Activated naive CD8-positive, alpha-beta T cell treated with anti-CD3 and anti-CD28 coated beads, Interleukin-2, amount 50 U/mL, for 24 hours (primary cell): ENCODE measurements around the gene CPHXL2.

Source experiments
- ATAC-seq: fragments of 150-1000 bp; cut with Tn5 transposase; one replicate; pipeline ENCODE4 v1.10.0; 2021
- DNase-seq: peaks from one replicate; pipeline ENCODE4 v3.0.0; 2021
- H3K27ac Mint-ChIP-seq: one replicate; pipeline ENCODE4 v1.8.0; 2021; ENCODE audit warnings: mild to moderate bottlenecking, mixed read lengths
- H3K27me3 Mint-ChIP-seq: one replicate; pipeline ENCODE4 v1.8.0; 2021; ENCODE audit warnings: mixed read lengths
- H3K36me3 Mint-ChIP-seq: one replicate; pipeline ENCODE4 v1.8.0; 2021; ENCODE audit warnings: low read depth, mixed read lengths
- H3K4me1 Mint-ChIP-seq: one replicate; pipeline ENCODE4 v1.8.0; 2021; ENCODE audit warnings: mixed read lengths
- H3K4me3 Mint-ChIP-seq: one replicate; pipeline ENCODE4 v1.8.0; 2021; ENCODE audit warnings: mild to moderate bottlenecking, moderate library complexity, mixed read lengths
- H3K9me3 Mint-ChIP-seq: one replicate; pipeline ENCODE4 v1.8.0; 2021; ENCODE audit warnings: mixed read lengths

The CPHXL2 gene

GRCh38 chr16:75676909-75677308, at the start of gene CPHXL2:
CPHXL2 (minus strand) TSS chr16:75677009; CDS start chr16:75676999, 10 bp downstream.
- Mint-ChIP-seq H3K27ac (no peak within 1 kb of the TSS), H3K27me3 (no peaks in the 10 kb centered on the region), H3K9me3 (no peaks in the 10 kb centered on the region), H3K36me3 (no peaks in the 10 kb centered on the region), H3K4me1 (no peaks in the 10 kb centered on the region), H3K4me3 (no peak within 1 kb of the TSS)
- ATAC-seq (no peak), DNase-seq (no peak)

- H3K36me3 Mint-ChIP-seq = no peaks in the 10 kb centered on the region
- H3K4me3 Mint-ChIP-seq = no peak within 1 kb of the TSS
- no peak within 1 kb of the TSS for H3K27ac Mint-ChIP-seq
- H3K4me1 Mint-ChIP-seq = no peaks in the 10 kb centered on the region
- ATAC-seq = no peak
- H3K9me3 Mint-ChIP-seq = no peaks in the 10 kb centered on the region
- H3K27me3 Mint-ChIP-seq = no peaks in the 10 kb centered on the region
- DNase-seq = no peak
Measured at GRCh38 chr16:75726390-75726789, 49.6 kb upstream of the CPHXL2 start, which contains the start of gene CPHXL. CPHXL (minus strand) TSS chr16:75726490; CDS start chr16:75726442, 48 bp downstream.

DNA sequence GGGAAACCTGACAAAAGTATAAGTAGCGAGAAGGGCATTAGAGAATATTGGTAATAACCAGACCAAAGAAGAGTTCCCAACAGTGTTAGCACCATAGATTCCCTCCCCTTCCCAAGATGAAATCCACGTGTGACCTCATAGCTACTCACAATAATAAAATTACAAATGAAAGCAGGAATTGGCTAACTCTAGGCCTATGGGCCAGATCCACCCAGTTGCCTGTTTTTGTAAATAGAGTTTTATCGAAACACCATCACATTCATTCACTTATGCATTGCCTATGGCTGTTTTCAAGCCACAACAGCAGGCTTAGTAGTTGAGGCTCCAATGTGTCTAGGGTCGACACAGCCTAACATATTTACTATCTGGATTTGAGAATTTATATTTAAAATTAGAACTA, 41.6 kb upstream of the CPHXL2 start:
- Mint-ChIP-seq H3K36me3 (no peaks in the 10 kb centered on the region), H3K4me3 (no peak overlapping the region), H3K4me1 (no peaks in the 10 kb centered on the region), H3K27ac (no peak overlapping the region), H3K9me3 (no peaks in the 10 kb centered on the region), H3K27me3 (peaks cover 6% of the 10 kb centered on the region)
- ATAC-seq (no peak), DNase-seq (no peak)

GRCh38 chr16:75714661-75715060, 37.9 kb upstream of the CPHXL2 start:
- Mint-ChIP-seq H3K27me3 (peaks cover 4% of the 10 kb centered on the region), H3K4me3 (no peak overlapping the region), H3K9me3 (peaks cover 11% of the 10 kb centered on the region), H3K4me1 (no peaks in the 10 kb centered on the region), H3K27ac (no peak overlapping the region), H3K36me3 (peaks cover 5% of the 10 kb centered on the region)
- DNase-seq = no peak
- ATAC-seq = no peak

DNA sequence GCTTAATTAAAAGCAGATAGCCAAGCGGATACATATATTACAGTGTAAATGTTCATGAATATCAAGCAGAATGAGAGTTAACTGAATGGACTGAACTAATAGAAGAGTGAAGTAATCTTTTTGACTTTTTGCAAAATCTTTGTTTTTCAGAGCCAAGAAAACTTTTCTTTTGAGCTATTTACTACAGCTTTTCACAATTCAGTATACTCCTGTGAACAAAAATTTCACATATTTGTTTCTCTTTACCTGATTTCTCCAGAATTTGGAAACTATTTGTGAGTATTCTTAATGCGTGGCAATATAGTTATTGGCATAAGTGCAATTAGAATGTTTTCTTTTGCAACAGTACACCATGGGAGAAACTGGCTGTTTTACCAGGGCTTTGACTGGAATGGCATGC, 33.5 kb upstream of the CPHXL2 start:
- Mint-ChIP-seq H3K36me3 (peaks cover 5% of the 10 kb centered on the region), H3K4me3 (no peak overlapping the region), H3K9me3 (peaks cover 11% of the 10 kb centered on the region), H3K27ac (no peak overlapping the region), H3K4me1 (no peaks in the 10 kb centered on the region), H3K27me3 (peaks cover 3% of the 10 kb centered on the region)
- DNase-seq (no peak), ATAC-seq (no peak)

- no peak overlapping the region for H3K4me3 Mint-ChIP-seq
- H3K27ac Mint-ChIP-seq = no peak overlapping the region
- no peaks in the 10 kb centered on the region for H3K9me3 Mint-ChIP-seq
- H3K4me1 Mint-ChIP-seq = no peaks in the 10 kb centered on the region
- H3K27me3 Mint-ChIP-seq = peaks cover 4% of the 10 kb centered on the region
- H3K36me3 Mint-ChIP-seq = no peaks in the 10 kb centered on the region
- DNase-seq = no peak
- ATAC-seq = no peak
Measured at GRCh38 chr16:75703306-75703705, 26.5 kb upstream of the CPHXL2 start.

DNA sequence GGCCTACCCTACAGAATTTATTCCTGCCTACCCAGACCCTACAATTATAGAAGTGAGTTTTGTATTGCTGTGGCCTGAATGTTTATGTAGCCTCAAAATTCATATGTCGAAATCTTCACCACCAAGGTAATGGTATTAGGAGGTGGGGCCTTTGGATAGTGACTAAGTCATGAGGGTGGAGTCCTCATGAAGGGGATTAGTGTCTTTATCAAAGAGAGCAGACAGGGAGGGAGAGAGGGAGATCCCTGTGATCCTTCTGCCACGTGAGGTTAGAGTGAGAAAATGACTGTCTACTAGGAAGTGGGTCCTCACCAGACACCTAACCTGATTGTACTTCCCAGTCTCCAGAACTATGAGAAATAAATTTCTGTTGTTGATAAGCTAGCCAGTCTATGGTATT, 25.4 kb upstream of the CPHXL2 start:
- H3K27ac Mint-ChIP-seq = no peak overlapping the region
- H3K36me3 Mint-ChIP-seq = no peaks in the 10 kb centered on the region
- H3K27me3 Mint-ChIP-seq = peaks cover 2% of the 10 kb centered on the region
- no peak for ATAC-seq
- no peak for DNase-seq
- H3K9me3 Mint-ChIP-seq = no peaks in the 10 kb centered on the region
- no peak overlapping the region for H3K4me3 Mint-ChIP-seq
- no peaks in the 10 kb centered on the region for H3K4me1 Mint-ChIP-seq

DNA sequence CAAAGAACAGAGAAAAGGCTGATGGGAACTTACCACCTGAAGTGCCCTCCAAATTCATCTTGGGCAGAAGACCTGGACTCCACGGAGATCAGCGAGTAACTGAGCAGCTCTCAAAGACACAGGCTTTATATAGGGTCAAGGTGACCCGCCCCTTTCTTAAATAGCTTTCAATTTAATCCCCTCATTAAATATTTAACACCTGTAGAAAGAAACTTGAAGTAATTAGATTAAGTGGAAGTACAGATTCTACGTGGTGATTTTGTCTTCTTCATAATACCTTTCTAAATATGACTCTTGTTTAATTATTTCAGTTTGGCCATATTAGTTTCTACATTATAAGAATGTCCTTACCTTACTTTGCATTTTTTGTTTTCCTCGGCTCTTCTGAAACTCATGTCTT, 24.6 kb upstream of the CPHXL2 start, which contains the start of gene DUXB:
Gene DUXB, minus strand, starts transcription at position 101 of the 400 bp plus-strand sequence. Its CDS starts 43 bp downstream, at position 58.
- ATAC-seq (no peak), DNase-seq (no peak)
- Mint-ChIP-seq H3K4me1 (no peaks in the 10 kb centered on the region), H3K36me3 (no peaks in the 10 kb centered on the region), H3K9me3 (no peaks in the 10 kb centered on the region), H3K27ac (no peak within 1 kb of the TSS), H3K27me3 (peaks cover 2% of the 10 kb centered on the region), H3K4me3 (no peak within 1 kb of the TSS)

DNA sequence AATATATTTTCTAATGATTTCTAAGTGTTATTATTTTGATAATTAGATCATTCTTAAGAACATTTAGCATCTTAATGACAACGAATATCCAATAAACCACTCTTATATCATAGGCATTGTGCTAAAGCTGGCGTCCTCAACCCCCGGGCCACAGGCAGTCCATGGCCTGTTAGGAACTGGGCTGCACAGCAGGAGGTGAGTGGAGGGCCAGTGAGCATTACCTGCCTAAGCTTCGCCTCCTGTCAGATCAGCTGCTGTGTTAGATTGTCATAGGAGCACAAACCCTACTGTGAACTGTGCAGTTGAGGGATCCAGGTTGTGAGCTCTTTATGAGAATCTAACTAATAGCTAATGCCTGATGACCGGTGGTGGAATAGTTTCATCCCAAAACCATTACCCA, 20.8 kb upstream of the CPHXL2 start:
- DNase-seq (no peak), ATAC-seq (no peak)
- peaks cover 2% of the 10 kb centered on the region for H3K27me3 Mint-ChIP-seq
- no peaks in the 10 kb centered on the region for H3K36me3 Mint-ChIP-seq
- no peaks in the 10 kb centered on the region for H3K9me3 Mint-ChIP-seq
- no peak overlapping the region for H3K4me3 Mint-ChIP-seq
- H3K4me1 Mint-ChIP-seq = no peaks in the 10 kb centered on the region
- no peak overlapping the region for H3K27ac Mint-ChIP-seq

- no peak overlapping the region for H3K4me3 Mint-ChIP-seq
- no peaks in the 10 kb centered on the region for H3K9me3 Mint-ChIP-seq
- H3K27ac Mint-ChIP-seq = no peak overlapping the region
- H3K4me1 Mint-ChIP-seq = no peaks in the 10 kb centered on the region
- DNase-seq = no peak
- ATAC-seq = no peak
- no peaks in the 10 kb centered on the region for H3K36me3 Mint-ChIP-seq
- no peaks in the 10 kb centered on the region for H3K27me3 Mint-ChIP-seq
Measured at GRCh38 chr16:75695708-75696107, 18.9 kb upstream of the CPHXL2 start.

DNA sequence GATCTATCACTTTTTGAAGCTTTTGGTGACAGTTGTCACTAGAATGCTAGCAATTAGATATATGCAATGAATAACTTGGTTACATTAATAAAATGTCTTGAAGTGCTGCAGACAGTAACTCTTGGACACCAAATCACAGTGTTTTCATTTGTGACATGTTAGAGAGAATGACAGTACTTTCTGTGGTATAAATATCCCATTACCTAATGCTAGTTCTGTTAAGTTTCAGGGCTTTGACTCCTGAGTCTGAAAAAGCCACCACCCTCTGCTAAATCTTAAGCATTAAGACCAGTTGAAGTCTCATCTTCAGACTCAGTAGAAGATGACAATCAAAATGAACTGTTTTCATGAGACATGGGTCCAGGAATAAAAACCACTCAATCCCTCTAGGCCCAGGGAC, 10.6 kb upstream of the CPHXL2 start:
- Mint-ChIP-seq H3K27me3 (peaks cover 2% of the 10 kb centered on the region), H3K27ac (no peak overlapping the region), H3K36me3 (peaks cover 3% of the 10 kb centered on the region), H3K4me3 (no peak overlapping the region), H3K4me1 (no peaks in the 10 kb centered on the region), H3K9me3 (peaks cover 5% of the 10 kb centered on the region)
- no peak for DNase-seq
- ATAC-seq = no peak

GRCh38 chr16:75682308-75682707, 5.5 kb upstream of the CPHXL2 start:
- ATAC-seq (no peak), DNase-seq (no peak)
- Mint-ChIP-seq H3K27me3 (peaks cover 2% of the 10 kb centered on the region), H3K4me3 (no peak overlapping the region), H3K9me3 (peaks cover 5% of the 10 kb centered on the region), H3K36me3 (peaks cover 3% of the 10 kb centered on the region), H3K4me1 (no peaks in the 10 kb centered on the region), H3K27ac (no peak overlapping the region)

- H3K27me3 Mint-ChIP-seq = peaks cover 1% of the 10 kb centered on the region
- peaks cover 1% of the 10 kb centered on the region for H3K9me3 Mint-ChIP-seq
- no peak for ATAC-seq
Measured at GRCh38 chr16:75679366-75679765, 2.6 kb upstream of the CPHXL2 start.

DNA sequence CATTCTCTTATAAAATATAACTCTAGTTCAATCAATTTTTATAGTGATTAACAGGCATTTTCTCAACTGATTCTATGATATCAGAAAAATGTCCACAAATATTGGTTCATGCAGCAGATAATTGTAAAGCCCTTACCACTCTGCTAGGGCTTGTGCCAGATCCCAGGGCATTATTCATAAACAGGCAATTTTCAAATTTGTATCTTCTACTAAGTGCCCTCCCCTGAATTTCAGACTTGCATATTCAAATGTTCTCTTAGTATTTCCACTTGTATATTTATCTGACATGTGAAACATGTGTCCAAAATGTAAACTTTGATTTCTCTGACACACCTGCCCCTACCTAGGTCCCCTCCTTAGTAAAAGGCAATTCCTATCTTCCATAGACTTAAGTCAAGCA, 9.3 kb downstream of the CPHXL2 start:
- Mint-ChIP-seq H3K27ac (no peak overlapping the region), H3K27me3 (no peaks in the 10 kb centered on the region), H3K4me3 (no peak overlapping the region), H3K36me3 (peaks cover under 1% of the 10 kb centered on the region), H3K4me1 (no peaks in the 10 kb centered on the region), H3K9me3 (no peaks in the 10 kb centered on the region)
- DNase-seq = no peak
- ATAC-seq = no peak

More at GRCh38 chr16:75679366-75679765, 2.6 kb upstream of the CPHXL2 start:
- Mint-ChIP-seq H3K4me1 (no peaks in the 10 kb centered on the region), H3K27ac (no peak overlapping the region), H3K4me3 (no peak overlapping the region), H3K36me3 (peaks cover 3% of the 10 kb centered on the region)
- DNase-seq = no peak

DNA sequence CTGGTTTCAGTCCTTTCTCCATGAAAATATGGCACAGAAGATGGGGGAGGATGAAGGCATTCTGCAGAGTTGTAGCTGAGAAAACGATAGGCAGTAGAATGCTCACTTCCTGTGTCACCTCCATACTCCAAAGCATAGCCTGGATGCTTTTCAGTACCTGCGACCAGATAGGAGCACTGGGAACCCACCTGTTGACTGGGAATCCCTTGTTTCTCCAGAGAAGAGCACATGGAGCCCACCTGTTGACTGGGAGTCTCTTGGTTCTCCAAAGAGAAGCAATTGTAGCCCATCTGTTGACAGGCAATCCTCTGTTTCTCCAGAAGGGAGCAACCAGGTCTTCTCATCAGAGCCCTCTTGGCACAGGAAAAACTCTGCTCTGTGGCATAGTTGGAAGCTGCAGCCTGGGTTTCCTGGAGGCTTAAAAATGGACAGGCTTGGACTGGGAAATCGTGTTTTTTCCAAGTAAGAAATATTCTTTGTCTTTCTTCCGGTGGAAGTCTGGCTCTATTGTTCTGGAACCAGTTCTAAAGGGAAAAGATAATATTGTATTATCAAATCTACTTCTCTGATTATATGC, 16.0 kb downstream of the CPHXL2 start:
- Mint-ChIP-seq H3K27me3 (no peaks in the 10 kb centered on the region), H3K4me3 (no peak overlapping the region), H3K36me3 (peaks cover 30% of the 10 kb centered on the region), H3K27ac (no peak overlapping the region), H3K4me1 (no peaks in the 10 kb centered on the region), H3K9me3 (no peaks in the 10 kb centered on the region)
- no peak for ATAC-seq
- DNase-seq = no peak

DNA sequence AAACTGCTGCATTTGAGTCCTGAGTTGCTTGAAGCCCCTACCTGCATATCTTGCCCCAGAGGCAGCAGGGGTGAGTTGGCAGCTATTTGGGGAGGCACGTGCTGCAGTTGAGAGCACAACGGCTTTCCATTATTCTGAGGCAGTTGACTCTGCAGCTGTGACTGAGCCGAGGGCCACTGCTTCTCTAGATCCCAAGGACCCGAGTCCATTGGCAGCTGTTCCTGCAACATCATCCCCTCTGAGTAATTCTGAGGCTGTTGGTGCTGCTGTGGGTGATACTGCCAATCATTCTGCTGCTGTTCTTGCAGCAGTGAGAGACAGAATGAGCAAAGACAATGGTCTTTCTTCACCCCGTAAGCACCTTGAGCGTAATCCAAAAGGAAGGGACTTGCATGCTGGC, 16.5 kb downstream of the CPHXL2 start:
- ATAC-seq (no peak), DNase-seq (no peak)
- no peaks in the 10 kb centered on the region for H3K27me3 Mint-ChIP-seq
- no peak overlapping the region for H3K4me3 Mint-ChIP-seq
- H3K4me1 Mint-ChIP-seq = no peaks in the 10 kb centered on the region
- peaks cover 32% of the 10 kb centered on the region for H3K36me3 Mint-ChIP-seq
- no peak overlapping the region for H3K27ac Mint-ChIP-seq
- no peaks in the 10 kb centered on the region for H3K9me3 Mint-ChIP-seq
